NCI-H526 (cell line): ENCODE results near the gene OXCT1.
"Not testable (repeated sequence)": the region's sequence is repeated elsewhere in the genome, so short reads cannot be mapped to it uniquely, and the experiment has no call there.

ENCODE experiments used
- DNase-seq, 2 experiments: peaks; one replicate each; lab custom pipeline; 2025; lab: John Stamatoyannopoulos, UW

Gene OXCT1

DNA sequence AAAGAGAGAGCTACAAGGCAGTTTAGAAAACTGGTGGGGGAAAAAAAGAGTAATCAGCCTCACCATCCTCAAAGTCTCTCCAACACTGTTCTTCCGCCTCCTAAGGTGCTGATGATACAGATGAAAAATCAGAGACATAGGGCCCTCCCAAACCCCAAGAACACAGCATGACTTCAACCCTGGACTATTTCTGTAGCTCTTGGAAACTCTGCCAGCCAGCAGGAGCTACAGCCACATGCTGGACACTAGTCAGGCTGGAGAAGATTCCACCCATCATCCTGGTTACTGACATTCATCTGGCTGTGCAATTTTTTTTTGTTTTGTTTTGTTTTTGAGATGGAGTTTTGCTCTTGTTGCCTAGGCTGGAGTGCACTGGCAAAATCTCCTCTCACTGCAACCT lies 42.4 kb downstream of the OXCT1 start:
- no peak for DNase-seq

DNA sequence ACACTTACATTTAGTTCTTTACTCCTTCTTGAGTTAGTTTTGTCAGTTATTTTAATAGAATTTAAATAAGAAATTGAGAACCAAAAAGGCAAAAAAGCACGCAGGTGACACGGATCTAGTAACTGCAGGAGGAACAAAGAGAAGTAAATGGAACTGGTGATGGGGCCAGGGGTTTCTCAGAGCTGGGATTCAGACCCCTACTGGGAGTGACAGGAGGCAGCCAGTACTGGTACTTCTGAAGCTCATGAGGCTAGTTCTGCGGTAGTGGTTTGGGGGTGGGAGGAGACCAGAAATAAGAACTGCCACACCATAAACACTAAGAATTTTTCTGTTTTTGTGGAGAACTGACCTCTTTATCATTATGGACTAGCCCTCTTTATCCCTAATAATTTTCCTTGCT lies 48.2 kb downstream of the OXCT1 start:
- DNase-seq = no peak

GRCh38 chr5:41821051-41821450 lies 49.2 kb downstream of the OXCT1 start:
- no peak for DNase-seq

- DNase-seq = no peak
Measured at GRCh38 chr5:41820150-41820549, 50.1 kb downstream of the OXCT1 start.

- DNase-seq = no peak
Measured at GRCh38 chr5:41817625-41818301, 52.5 kb downstream of the OXCT1 start.

DNA sequence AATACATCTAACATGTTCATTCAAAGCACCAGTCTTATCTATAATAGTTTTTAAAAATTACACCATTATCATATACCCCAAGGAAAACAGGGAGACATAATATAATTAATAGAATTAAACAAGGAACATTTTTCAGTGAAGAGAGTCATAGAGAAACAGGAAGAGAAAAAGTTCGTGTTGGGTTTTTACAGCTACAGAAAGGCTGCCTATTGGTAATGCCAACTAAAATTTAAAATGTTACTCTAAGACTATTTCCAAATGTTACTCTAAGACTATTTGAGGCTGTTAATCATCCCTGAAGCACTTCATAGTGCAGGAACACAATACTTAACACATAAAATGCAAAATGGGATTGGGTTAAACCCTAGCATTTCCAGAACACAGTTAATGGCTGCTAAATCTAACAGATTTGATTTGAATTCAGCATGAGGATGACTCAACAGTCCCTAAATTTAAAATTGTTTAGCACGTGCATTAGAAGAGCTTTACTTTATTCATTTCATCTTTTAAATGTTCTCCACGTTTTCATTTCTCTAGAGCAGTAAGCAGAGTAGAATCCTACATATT lies 54.5 kb downstream of the OXCT1 start:
- DNase-seq = no peak

DNA sequence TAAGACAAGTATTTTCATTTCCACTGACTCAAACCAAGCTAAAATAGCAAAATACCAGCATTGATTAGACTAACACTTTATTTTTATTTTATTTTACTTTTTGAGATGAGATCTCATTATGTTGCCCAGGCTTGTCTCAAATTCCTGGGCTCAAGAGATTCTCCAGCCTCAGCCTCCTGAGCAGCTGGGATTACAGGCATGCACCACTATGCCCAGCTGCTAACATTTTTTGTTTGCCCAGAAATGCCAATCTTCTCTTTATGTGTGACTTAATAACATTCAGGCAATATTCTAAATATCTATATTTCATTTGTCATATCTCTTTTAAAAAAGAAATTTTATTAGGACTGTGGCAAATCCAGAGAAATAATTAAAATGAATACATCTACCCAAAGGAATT lies 55.0 kb downstream of the OXCT1 start:
- no peak for DNase-seq

DNA sequence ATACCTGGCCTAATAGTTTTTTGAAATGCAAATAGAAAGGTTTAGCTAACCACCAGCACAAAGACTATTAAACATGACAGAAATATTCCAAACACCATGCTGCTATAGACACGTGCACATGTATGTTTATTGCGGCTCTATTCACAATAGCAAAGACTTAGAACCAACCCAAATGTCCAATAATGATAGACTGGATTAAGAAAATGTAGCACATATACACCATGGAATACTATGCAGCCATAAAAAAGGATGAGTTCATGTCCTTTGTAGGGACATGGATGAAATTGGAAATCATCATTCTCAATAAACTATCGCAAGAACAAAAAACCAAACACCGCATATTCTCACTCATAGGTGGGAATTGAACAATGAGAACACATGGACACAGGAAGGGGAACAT lies 55.9 kb downstream of the OXCT1 start:
- DNase-seq = not testable (repeated sequence)

GRCh38 chr5:41812156-41812555 lies 58.1 kb downstream of the OXCT1 start:
- DNase-seq = no peak

GRCh38 chr5:41809128-41809527 lies 61.1 kb downstream of the OXCT1 start:
- DNase-seq = no peak

GRCh38 chr5:41808294-41808693 lies 61.9 kb downstream of the OXCT1 start:
- no peak for DNase-seq

- DNase-seq = no peak
Measured at GRCh38 chr5:41797662-41798061, 72.6 kb downstream of the OXCT1 start.

DNA sequence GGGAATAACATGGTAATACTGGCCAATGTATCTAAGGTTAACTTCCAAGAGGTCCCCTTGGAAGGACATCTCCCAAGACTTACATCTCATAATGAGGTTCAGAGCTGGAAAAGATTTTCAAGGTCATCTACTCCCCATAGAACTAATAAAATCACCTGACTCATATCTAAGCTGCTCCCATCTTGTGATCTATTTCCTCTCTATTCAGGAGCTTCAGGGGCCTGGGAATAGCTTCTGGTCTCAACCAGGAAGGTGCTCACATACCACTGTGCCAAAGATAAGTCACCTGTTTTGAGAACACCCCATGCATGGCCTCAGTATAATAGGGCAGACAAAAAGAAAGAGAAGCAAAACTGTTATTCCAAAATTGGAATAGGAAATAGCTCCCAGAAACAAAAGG lies 74.2 kb downstream of the OXCT1 start:
- DNase-seq = no peak

GRCh38 chr5:41795125-41795524 lies 75.1 kb downstream of the OXCT1 start:
- no peak for DNase-seq

DNA sequence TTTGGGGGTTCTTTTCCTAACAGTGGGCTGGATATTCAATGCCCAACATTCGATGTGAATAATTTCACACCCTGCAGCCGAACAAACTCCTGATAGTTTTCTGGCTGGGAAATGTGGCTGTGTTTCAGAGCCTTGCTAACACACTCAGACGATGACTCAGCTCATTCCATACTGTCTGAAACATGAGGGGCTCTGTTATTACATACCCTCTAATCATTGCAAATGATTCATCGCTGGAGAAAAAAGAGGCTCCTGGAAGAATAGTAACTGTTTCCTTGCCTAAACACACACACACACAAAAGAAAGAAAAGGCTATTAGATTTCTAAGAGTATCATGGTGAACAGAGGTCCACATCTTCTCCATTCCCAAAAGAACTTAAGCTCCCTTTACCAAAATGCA lies 75.8 kb downstream of the OXCT1 start:
- DNase-seq = no peak

DNA sequence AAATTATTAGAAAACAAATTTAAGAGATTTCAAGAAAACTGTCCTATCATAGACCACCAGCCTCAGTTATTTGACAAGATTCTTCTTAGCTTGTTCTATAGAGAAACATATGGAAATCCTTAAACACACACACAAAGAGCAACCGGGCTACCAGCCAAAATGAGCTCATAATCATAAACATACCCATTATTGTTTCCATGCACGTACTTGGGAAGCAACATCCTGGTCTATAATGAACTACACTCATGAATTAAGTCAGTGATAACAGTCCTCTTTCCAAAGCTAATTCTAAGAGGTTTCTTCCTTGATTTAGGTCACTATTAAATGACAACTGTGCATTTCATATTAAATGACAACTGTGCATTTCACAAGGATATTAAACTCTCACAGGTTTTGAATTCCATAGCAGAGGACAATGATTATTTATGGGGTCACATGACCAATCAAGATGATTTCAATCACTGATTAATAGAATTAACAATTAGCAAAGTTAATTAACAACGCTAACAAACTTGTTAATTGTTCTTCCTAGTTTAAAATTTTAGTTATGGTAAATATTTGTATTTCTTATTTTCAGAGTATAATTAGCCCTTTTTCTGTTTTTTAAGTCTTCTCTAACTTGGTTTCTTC lies 77.0 kb downstream of the OXCT1 start:
- DNase-seq = no peak

- DNase-seq = no peak
Measured at GRCh38 chr5:41790038-41790776, 80.0 kb downstream of the OXCT1 start.

GRCh38 chr5:41789434-41789833 lies 80.8 kb downstream of the OXCT1 start:
- DNase-seq = no peak

DNA sequence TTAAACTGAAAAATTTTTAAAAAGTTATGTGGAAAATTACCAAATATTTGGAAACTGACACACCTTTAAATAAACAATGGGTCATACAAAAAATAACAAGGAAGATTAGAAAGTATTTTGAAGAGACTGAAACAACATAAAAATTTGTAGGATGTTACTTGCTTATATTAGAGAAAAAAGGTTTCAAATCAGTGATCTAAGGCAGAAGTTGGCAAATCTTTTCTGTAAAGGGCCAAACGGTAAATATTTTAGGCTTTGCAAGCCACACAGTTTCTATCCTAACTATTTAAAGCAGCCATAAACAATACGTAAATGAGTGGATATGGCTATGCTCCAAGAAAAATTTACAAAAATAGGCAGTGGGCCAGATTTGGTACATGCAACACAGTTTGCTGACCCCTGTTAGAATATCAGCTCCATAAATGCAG lies 81.3 kb downstream of the OXCT1 start:
- no peak for DNase-seq

GRCh38 chr5:41787265-41787664 lies 83.0 kb downstream of the OXCT1 start:
- no peak for DNase-seq

GRCh38 chr5:41785061-41785460 lies 85.2 kb downstream of the OXCT1 start:
- no peak for DNase-seq

GRCh38 chr5:41778410-41778809 lies 91.8 kb downstream of the OXCT1 start:
- DNase-seq = no peak

- DNase-seq = no peak
Measured at GRCh38 chr5:41776435-41776834, 93.8 kb downstream of the OXCT1 start.
